ENCODE measurements around the gene KIF3C. TPM values are rescaled to one million over a fixed set of nuclear protein-coding genes. Genes with fewer than 3 reads are reported as not detected.

Gene KIF3C
- total and polyA plus RNA-seq, 9 of the 15 experiments (the other 6 are each of a cell fraction or from before 2014, with no cell fraction given), result 0.69 to 6.7 (median 3.3) TPM

GRCh38 chr2:25881764-25882163, 100.5 kb downstream of the KIF3C start:
- peak; percentile 44 for TF ChIP-seq CBFA2T3 (IDR thresholded peaks at IDR 0.05)
- TF ChIP-seq GABPA (tag; conservative IDR thresholded peaks at IDR 0.05; ENCODE audit: low read depth), result peak; percentile 45
- TF ChIP-seq HMBOX1 (IDR thresholded peaks at IDR 0.05), result peak; percentile 60; the same call in 1 of the 2 replicates
- TF ChIP-seq ETV1 (tag; conservative IDR thresholded peaks at IDR 0.05; ENCODE audit: low read depth), result peak; percentile 21; the same call in 1 of the 2 replicates
- no peak for TF ChIP-seq FOXJ2 (tag; IDR thresholded peaks at IDR 0.05)
- no peak for TF ChIP-seq ZBTB49 (CRISPR knock-in tag; IDR thresholded peaks at IDR 0.05; ENCODE audit: borderline replicate concordance)
- no peak for TF ChIP-seq ZNF217 (CRISPR knock-in tag; IDR thresholded peaks at IDR 0.05)
- 0 out of 2 replicates have a peak, but pooled peaks have one; percentile 42 for TF ChIP-seq DPF2 (IDR thresholded peaks at IDR 0.05)
- TF ChIP-seq ZNF41 (CRISPR knock-in tag; conservative IDR thresholded peaks at IDR 0.05), result 0 out of 2 replicates have a peak, but pooled peaks have one; percentile 25
- TF ChIP-seq ARID1B (IDR thresholded peaks at IDR 0.05), result peak; percentile 48
- TF ChIP-seq SMAD4 (CRISPR knock-in tag; conservative IDR thresholded peaks at IDR 0.05), result peak; percentile 77

More at GRCh38 chr2:25881764-25882163, 100.5 kb downstream of the KIF3C start:
- H3K79me2 ChIP-seq (ENCODE audit: control insufficient read depth, insufficient read depth, low read length), result peaks cover 14% of the 10 kb centered on the region
- H3K4me2 ChIP-seq (ENCODE audit: insufficient read depth, low read length), result no peak overlapping the region
- DNase-seq (ENCODE audit: extremely low read depth in 1 of 4, low spot score in 3 of 4) (peak in 1 of 4 experiments; percentile 43), ATAC-seq (no peak), FAIRE-seq (peak; percentile 19)
- ChIA-PET CTCF (ENCODE audit: low intra/inter-chr PET ratio) (no interaction called here), POLR2A (interaction anchor here (0.6 kb wide), 1 partner anchor 36 kb away, joined by 3 read pairs; no protein-coding TSS in a partner anchor)
- no peak overlapping the region for H2AFZ ChIP-seq (ENCODE audit: low read depth, low read length)
- no peak overlapping the region for H3K4me3 ChIP-seq
- H3K9ac ChIP-seq (ENCODE audit: insufficient read depth in 1 of 2, low read depth in 2 of 2, low read length in 2 of 2), result no peak overlapping the region
- no TSS peak for BruUV-seq (replicated peaks)
- in situ Hi-C loops (cut with MboI) (no loop called here), intact Hi-C loops (cut with micrococcal nuclease) (no loop called here)
- H3K4me1 ChIP-seq (replicated peaks in 1 of 2; ENCODE audit: control insufficient read depth in 2 of 2, insufficient read depth in 2 of 2, low read length in 2 of 2), result peaks cover 5 to 9% of the 10 kb centered on the region in 2 experiments
- WGBS (ENCODE audit: insufficient coverage, low coverage, missing lambda C conversion rate), result 30% methylated on average over 4 of the region's 4 CpGs
- H3K27me3 ChIP-seq (ENCODE audit: control insufficient read depth in 2 of 2, insufficient read depth in 2 of 2, low read length in 2 of 2), result no peaks in the 10 kb centered on the region
- no peak overlapping the region for H3K27ac ChIP-seq (ENCODE audit: extremely low read depth, low read depth, low read length)
- no peaks in the 10 kb centered on the region for H3K9me1 ChIP-seq (ENCODE audit: control insufficient read depth, insufficient read depth, low read length)
- H4K20me1 ChIP-seq (replicated peaks; ENCODE audit: control insufficient read depth, insufficient read depth, low read length), result no peaks in the 10 kb centered on the region
- H3K9me3 ChIP-seq (replicated peaks; ENCODE audit: control insufficient read depth, insufficient read depth, low read depth, low read length), result no peaks in the 10 kb centered on the region
- no peaks in the 10 kb centered on the region for H3K36me3 ChIP-seq (ENCODE audit: control insufficient read depth, insufficient read depth, low read length)
